GM18508 (cell line): Measurements from ENCODE around the gene CTSW.
"Not testable (repeated sequence)": the region's sequence is repeated elsewhere in the genome, so short reads cannot be mapped to it uniquely, and the experiment has no call there.

Source experiments
- ATAC-seq: cut with Tn5 transposase; IDR thresholded peaks from one replicate; pipeline ENCODE4 v1.9.1; 2021; ENCODE audit warnings: moderate number of reproducible peaks; ENCODE audit not compliant: insufficient read depth, unreplicated experiment

The CTSW gene

GRCh38 chr11:65879617-65880016 lies at the start of gene CTSW:
Gene CTSW, plus strand, starts transcription at chr11:65879837. Its CDS starts 18 bp downstream, at chr11:65879855.
- no peak for ATAC-seq

GRCh38 chr11:65832231-65832630 lies 47.4 kb upstream of the CTSW start:
- ATAC-seq: not testable (repeated sequence)

- ATAC-seq: no peak
These were observed 46.2 kb upstream of the CTSW start, which contains the start of gene SNX32 for GRCh38 chr11:65833297-65834030. Gene SNX32, plus strand, starts transcription at chr11:65833963. Its CDS starts 103 bp downstream, at chr11:65834066.

GRCh38 chr11:65834202-65834601 lies 45.4 kb upstream of the CTSW start:
- no peak for ATAC-seq

GRCh38 chr11:65842144-65842543 lies 37.5 kb upstream of the CTSW start:
- ATAC-seq: no peak

GRCh38 chr11:65843811-65844210 lies 35.8 kb upstream of the CTSW start:
- no peak for ATAC-seq

- ATAC-seq: no peak
These were observed 35.3 kb upstream of the CTSW start for GRCh38 chr11:65844231-65844872.

GRCh38 chr11:65847746-65848145 lies 31.9 kb upstream of the CTSW start:
- no peak for ATAC-seq

GRCh38 chr11:65848693-65849092 lies 30.9 kb upstream of the CTSW start:
- not testable (repeated sequence) for ATAC-seq

GRCh38 chr11:65849366-65849765 lies 30.3 kb upstream of the CTSW start:
- no peak for ATAC-seq

GRCh38 chr11:65849771-65850216 lies 29.8 kb upstream of the CTSW start:
- ATAC-seq: no peak

GRCh38 chr11:65850217-65851082 lies 29.2 kb upstream of the CTSW start:
- ATAC-seq: no peak

GRCh38 chr11:65851083-65851579 lies 28.5 kb upstream of the CTSW start:
- no peak for ATAC-seq

GRCh38 chr11:65851811-65852507 lies 27.7 kb upstream of the CTSW start:
- ATAC-seq: no peak

GRCh38 chr11:65852508-65853245 lies 27.0 kb upstream of the CTSW start:
- no peak for ATAC-seq

- ATAC-seq: no peak
These were observed 26.2 kb upstream of the CTSW start for GRCh38 chr11:65853246-65853979.

- ATAC-seq: no peak
These were observed 25.5 kb upstream of the CTSW start for GRCh38 chr11:65854161-65854592.
